H9 (cell line): ENCODE results near the gene SH3TC2. TPM values are rescaled to one million over a fixed set of nuclear protein-coding genes. Genes with fewer than 3 reads are reported as not detected.
A peak's percentile ranks its signal among the peaks of the same experiment; 100 is the strongest.

Experiments
- DNase-seq: peaks from one replicate; pipeline ENCODE4 v3.0.0-alpha.2; 2017
- H2AFZ ChIP-seq: one replicate; pipeline ENCODE4 v1.6.1; 2013; ENCODE audit warnings: mild to moderate bottlenecking, low read length, control low read depth, moderate library complexity
- H2AK5ac ChIP-seq: 2 replicates; pipeline ENCODE4 v1.6.1; 2013; ENCODE audit warnings: low read length, control low read depth, mixed read lengths; ENCODE audit not compliant: insufficient read length
- H2BK120ac ChIP-seq: one replicate; pipeline ENCODE4 v1.6.1; 2013; ENCODE audit warnings: low read depth, mild to moderate bottlenecking, low read length, control low read depth, inconsistent platforms; ENCODE audit not compliant: poor library complexity, severe bottlenecking
- H2BK12ac ChIP-seq: 2 replicates; pipeline ENCODE4 v1.6.1; 2013; ENCODE audit warnings: low read length, control low read depth, mixed read lengths, low read depth; ENCODE audit not compliant: insufficient read length
- H2BK15ac ChIP-seq: 2 replicates; pipeline ENCODE4 v1.6.1; 2013; ENCODE audit warnings: low read depth, low read length, control low read depth
- H2BK20ac ChIP-seq: one replicate; pipeline ENCODE4 v1.6.1; 2013; ENCODE audit warnings: low read depth, mild to moderate bottlenecking, low read length, control low read depth, inconsistent platforms; ENCODE audit not compliant: poor library complexity, severe bottlenecking
- H2BK5ac ChIP-seq: 2 replicates; pipeline ENCODE4 v1.6.1; 2013; ENCODE audit warnings: low read length, control low read depth, mixed read lengths; ENCODE audit not compliant: insufficient read length
- H3K14ac ChIP-seq: 2 replicates; pipeline ENCODE4 v1.6.1; 2013; ENCODE audit warnings: low read length, control low read depth; ENCODE audit not compliant: insufficient read depth
- H3K18ac ChIP-seq: 2 replicates; pipeline ENCODE4 v1.6.1; 2013; ENCODE audit warnings: low read depth, mild to moderate bottlenecking, mixed read lengths, low read length, control low read depth; ENCODE audit not compliant: insufficient read length
- H3K23ac ChIP-seq: 2 replicates; pipeline ENCODE4 v1.6.1; 2013; ENCODE audit warnings: low read length, control low read depth, mixed read lengths, low read depth; ENCODE audit not compliant: insufficient read length
- H3K23me2 ChIP-seq: 2 replicates; pipeline ENCODE4 v1.6.1; 2013; ENCODE audit warnings: low read depth, mild to moderate bottlenecking, mixed read lengths, low read length, control low read depth; ENCODE audit not compliant: insufficient read length, poor library complexity, severe bottlenecking
- H3K27ac ChIP-seq: 2 replicates; pipeline ENCODE4 v1.5.1; 2013; ENCODE audit warnings: low read length, control low read depth, mixed read lengths, low read depth; ENCODE audit not compliant: insufficient read length
- H3K27me3 ChIP-seq: 2 replicates; pipeline ENCODE4 v1.6.1; 2013; ENCODE audit warnings: low read length, control low read depth, inconsistent platforms; ENCODE audit not compliant: insufficient read depth
- H3K4ac ChIP-seq: 2 replicates; pipeline ENCODE4 v1.6.1; 2013; ENCODE audit warnings: low read depth, mild to moderate bottlenecking, control low read depth, inconsistent platforms, low read length, moderate library complexity
- H3K4me1 ChIP-seq: 2 replicates; pipeline ENCODE4 v1.6.1; 2013; ENCODE audit warnings: low read length, control low read depth, inconsistent platforms; ENCODE audit not compliant: insufficient read depth
- H3K4me2 ChIP-seq: 2 replicates; pipeline ENCODE4 v1.6.1; 2013; ENCODE audit warnings: low read length, control low read depth, mixed read lengths; ENCODE audit not compliant: insufficient read length, insufficient read depth
- H3K56ac ChIP-seq: 2 replicates; pipeline ENCODE4 v1.6.1; 2013; ENCODE audit warnings: low read depth, mild to moderate bottlenecking, mixed read lengths, low read length, control low read depth; ENCODE audit not compliant: insufficient read length
- H3K79me1 ChIP-seq: 2 replicates; pipeline ENCODE4 v1.6.1; 2013; ENCODE audit warnings: low read depth, mild to moderate bottlenecking, moderate library complexity, low read length, control low read depth, inconsistent platforms; ENCODE audit not compliant: insufficient read depth, poor library complexity, severe bottlenecking
- H3K79me2 ChIP-seq: 2 replicates; pipeline ENCODE4 v1.6.1; 2013; ENCODE audit warnings: low read length, control low read depth, inconsistent platforms; ENCODE audit not compliant: insufficient read depth
- H3K9ac ChIP-seq: 2 replicates; pipeline ENCODE4 v1.6.1; 2013; ENCODE audit warnings: low read length, control low read depth, mixed read lengths; ENCODE audit not compliant: insufficient read length; ENCODE audit errors: extremely low read depth
- H3K9me3 ChIP-seq: one replicate; pipeline ENCODE4 v1.6.1; 2013; ENCODE audit warnings: low read depth, low read length, inconsistent platforms; ENCODE audit not compliant: control insufficient read depth
- H3T11ph ChIP-seq: one replicate; pipeline ENCODE4 v1.6.1; 2013; ENCODE audit warnings: mild to moderate bottlenecking, low read length, control low read depth, inconsistent platforms
- H4K20me1 ChIP-seq: one replicate; pipeline ENCODE4 v1.6.1; 2013; ENCODE audit not compliant: control insufficient read depth, insufficient read length, insufficient read depth
- H4K5ac ChIP-seq: 2 replicates; pipeline ENCODE4 v1.6.1; 2013; ENCODE audit warnings: low read depth, mild to moderate bottlenecking, mixed read lengths, low read length, control low read depth; ENCODE audit not compliant: insufficient read length
- H4K8ac ChIP-seq: replicated peaks from 2 replicates; pipeline ENCODE4 v1.6.1; 2013; ENCODE audit warnings: low read length, control low read depth, mixed read lengths, low read depth; ENCODE audit not compliant: insufficient read length
- H4K91ac ChIP-seq: 2 replicates; pipeline ENCODE4 v1.6.1; 2013; ENCODE audit warnings: low read depth, mild to moderate bottlenecking, moderate library complexity, mixed read lengths, low read length, control low read depth; ENCODE audit not compliant: insufficient read length
- H3K27ac Mint-ChIP-seq, 3 experiments: 2 replicates in 2 of 3; 3 replicates in 1 of 3; pipeline ENCODE4 v1.8.0; 2020 to 2021; ENCODE audit warnings: mixed read lengths in 3 of 3, mild to moderate bottlenecking in 1 of 3, moderate library complexity in 1 of 3
- H3K27me3 Mint-ChIP-seq: 2 replicates; pipeline ENCODE4 v1.8.0; 2021; ENCODE audit warnings: low read depth, mild to moderate bottlenecking, moderate library complexity, mixed read lengths
- H3K36me3 Mint-ChIP-seq, 3 experiments: 2 replicates in 2 of 3; 3 replicates in 1 of 3; pipeline ENCODE4 v1.8.0; 2020 to 2021; ENCODE audit warnings: low read depth in 3 of 3, mixed read lengths in 3 of 3; ENCODE audit not compliant: insufficient read depth in 1 of 3
- H3K4me1 Mint-ChIP-seq, 2 experiments: 2 replicates each; pipeline ENCODE4 v1.8.0; 2020; ENCODE audit warnings: mixed read lengths in 2 of 2
- H3K4me3 Mint-ChIP-seq, 2 experiments: 2 replicates in 1 of 2; 3 replicates in 1 of 2; pipeline ENCODE4 v1.8.0; 2020 to 2021; ENCODE audit warnings: mild to moderate bottlenecking in 2 of 2, mixed read lengths in 2 of 2, moderate library complexity in 1 of 2
- H3K9me3 Mint-ChIP-seq, 2 experiments: 2 replicates in 1 of 2; 3 replicates in 1 of 2; pipeline ENCODE4 v1.8.0; 2020; ENCODE audit warnings: mild to moderate bottlenecking in 2 of 2, mixed read lengths in 2 of 2, moderate library complexity in 1 of 2
- CTCF ChIP-seq: fragments of 200-600 bp; sonication (generic); conservative IDR thresholded peaks from 3 replicates; pipeline ENCODE4 v1.8.0; 2021; ENCODE audit warnings: antibody characterized with exemption, mild to moderate bottlenecking
- WGBS: extraction: QIAGEN DNeasy Blood & Tissue Kit; methylation state at CpG from one replicate; pipeline ENCODE4 v1.1.7; 2013; ENCODE audit warnings: missing lambda C conversion rate, low lambda C conversion rate, mixed read lengths; ENCODE audit not compliant: insufficient read length; ENCODE audit errors: extremely low coverage; 5-methylcytosine and 5-hydroxymethylcytosine counted together
- total RNA-seq: library from RNA; stranded (reverse); gene quantifications from 2 replicates; pipeline ENCODE4 v1.2.1, GENCODE V29; 2021

The SH3TC2 gene
- total RNA-seq, 1 experiment from 2014 or later = not detected

- no peaks in the 10 kb centered on the region for H3K9me3 Mint-ChIP-seq
- Histone ChIP-seq H3K23ac (no peak overlapping the region), H3K79me2 (no peaks in the 10 kb centered on the region), H2BK120ac (no peak overlapping the region), H4K91ac (no peak overlapping the region), H2BK5ac (no peak overlapping the region), H2BK15ac (no peak overlapping the region), H3K14ac (no peak overlapping the region), H3K4me1 (0 out of 2 replicates have a peak, but pooled peaks cover 2% of the 10 kb centered on the region), H2BK20ac (no peak overlapping the region), H3K23me2 (no peaks in the 10 kb centered on the region), H4K20me1 (no peaks in the 10 kb centered on the region), H3K27me3 (no peaks in the 10 kb centered on the region), H3K9me3 (no peaks in the 10 kb centered on the region), H3K56ac (no peak overlapping the region), H3K4ac (no peak overlapping the region), H3K79me1 (no peaks in the 10 kb centered on the region), H4K5ac (no peak overlapping the region), H3K9ac (no peak overlapping the region), H3T11ph (no peak overlapping the region), H3K27ac (no peak overlapping the region), H3K18ac (no peak overlapping the region), H2AK5ac (no peak overlapping the region), H3K4me2 (no peak overlapping the region), H4K8ac (no peak overlapping the region), H2AFZ (no peak overlapping the region), H2BK12ac (no peak overlapping the region)
- H3K4me3 Mint-ChIP-seq = no peak overlapping the region
- H3K27me3 Mint-ChIP-seq = no peaks in the 10 kb centered on the region
- no peak for TF ChIP-seq CTCF
- H3K27ac Mint-ChIP-seq = no peak overlapping the region
- DNase-seq = peak; percentile 48
- WGBS = no CpG with 5 or more reads among the region's 5 CpGs
- peaks cover 8% of the 10 kb centered on the region in 2 experiments; a peak in 3 of 4 replicates for H3K4me1 Mint-ChIP-seq
- H3K36me3 Mint-ChIP-seq = no peaks in the 10 kb centered on the region
Measured at GRCh38 chr5:149002053-149002452, 60.8 kb downstream of the SH3TC2 start.
